Smooth muscle cell (in vitro differentiated cells): ENCODE data around the gene OBSL1. TPM values are rescaled to one million over a fixed set of nuclear protein-coding genes. Genes with fewer than 3 reads are reported as not detected.

Experiments
- DNase-seq: peaks from one replicate; lab custom pipeline; 2025; ENCODE audit not compliant: unreplicated experiment; lab: John Stamatoyannopoulos, UW
- H2AFZ ChIP-seq: fragments of 200-600 bp; sonication (generic); 2 replicates; pipeline ENCODE4 v1.6.0; 2016; ENCODE audit warnings: antibody characterized with exemption, low read depth, mild to moderate bottlenecking
- H3F3A ChIP-seq: fragments of 200-600 bp; sonication (generic); 2 replicates; pipeline ENCODE4 v1.6.0; 2017; ENCODE audit warnings: antibody characterized with exemption, low read depth
- H3K27ac ChIP-seq: fragments of 200-600 bp; sonication (generic); 2 replicates; pipeline ENCODE4 v1.5.1; 2016; ENCODE audit warnings: low read depth, mild to moderate bottlenecking
- H3K27me3 ChIP-seq: fragments of 200-600 bp; sonication (generic); 2 replicates; pipeline ENCODE4 v1.6.1; 2016; ENCODE audit warnings: low read depth, mild to moderate bottlenecking
- H3K36me3 ChIP-seq: fragments of 200-600 bp; sonication (generic); 2 replicates; pipeline ENCODE4 v1.5.1; 2016; ENCODE audit warnings: low read depth
- H3K4me1 ChIP-seq: fragments of 200-600 bp; sonication (generic); 2 replicates; pipeline ENCODE4 v1.5.1; 2016; ENCODE audit warnings: low read depth
- H3K4me2 ChIP-seq: fragments of 200-600 bp; sonication (generic); 2 replicates; pipeline ENCODE4 v1.6.0; 2016; ENCODE audit warnings: mild to moderate bottlenecking
- H3K4me3 ChIP-seq: fragments of 200-600 bp; sonication (generic); 2 replicates; pipeline ENCODE4 v1.5.1; 2016; ENCODE audit warnings: mild to moderate bottlenecking
- H3K79me2 ChIP-seq: fragments of 200-600 bp; sonication (generic); 2 replicates; pipeline ENCODE4 v1.6.0; 2016; ENCODE audit warnings: low read depth, mild to moderate bottlenecking
- H3K9ac ChIP-seq: fragments of 200-600 bp; sonication (generic); 2 replicates; pipeline ENCODE4 v1.6.0; 2016; ENCODE audit warnings: low read depth
- H3K9me3 ChIP-seq: fragments of 200-600 bp; sonication (generic); replicated peaks from 2 replicates; pipeline ENCODE4 v1.5.1; 2016; ENCODE audit warnings: low read depth
- H4K20me1 ChIP-seq: fragments of 200-600 bp; sonication (generic); 2 replicates; pipeline ENCODE4 v1.6.0; 2016; ENCODE audit warnings: low read depth
- CTCF ChIP-seq: fragments of 200-600 bp; sonication (generic); IDR thresholded peaks from 2 replicates; pipeline ENCODE4 v1.5.1; 2017; ENCODE audit warnings: borderline replicate concordance, mild to moderate bottlenecking, antibody characterized with exemption; ENCODE audit not compliant: insufficient read depth, poor library complexity, severe bottlenecking
- WGBS: methylation state at CpG from one replicate; pipeline ENCODE4 v1.1.7; 2016; ENCODE audit warnings: low lambda C conversion rate; 5-methylcytosine and 5-hydroxymethylcytosine counted together
- polyA plus RNA-seq: library from polyadenylated mRNA; unstranded; fragments of >200 nt; fragmentation: Nextera tagmentation; extraction: Ambion mirVana; gene quantifications from 2 replicates; pipeline ENCODE4 v1.2.1, GENCODE V29; 2016
- total RNA-seq: library from RNA; depleted of rRNA; stranded (reverse); fragments of >200 nt; gene quantifications from 2 replicates; pipeline ENCODE4 v1.2.3, GENCODE V29; 2014

Gene OBSL1
- total and polyA plus RNA-seq, 2 experiments from 2014 or later: 51.1 to 71.9 TPM

- Histone ChIP-seq H3K4me2 (peak overlapping the region; percentile 93), H2AFZ (no peak overlapping the region), H3K4me3 (no peak overlapping the region), H4K20me1 (peaks cover 5% of the 10 kb centered on the region), H3K9me3 (no peaks in the 10 kb centered on the region), H3K79me2 (no peaks in the 10 kb centered on the region), H3K4me1 (peaks cover 29% of the 10 kb centered on the region), H3K9ac (no peak overlapping the region), H3K27ac (no peak overlapping the region), H3F3A (no peaks in the 10 kb centered on the region), H3K36me3 (no peaks in the 10 kb centered on the region), H3K27me3 (peaks cover 5% of the 10 kb centered on the region)
- TF ChIP-seq CTCF: no peak
- WGBS: 63% methylated on average over 6 of the region's 8 CpGs
- DNase-seq: no peak
Observed at GRCh38 chr2:219520079-219520478, 51.3 kb downstream of the OBSL1 start.

DNA sequence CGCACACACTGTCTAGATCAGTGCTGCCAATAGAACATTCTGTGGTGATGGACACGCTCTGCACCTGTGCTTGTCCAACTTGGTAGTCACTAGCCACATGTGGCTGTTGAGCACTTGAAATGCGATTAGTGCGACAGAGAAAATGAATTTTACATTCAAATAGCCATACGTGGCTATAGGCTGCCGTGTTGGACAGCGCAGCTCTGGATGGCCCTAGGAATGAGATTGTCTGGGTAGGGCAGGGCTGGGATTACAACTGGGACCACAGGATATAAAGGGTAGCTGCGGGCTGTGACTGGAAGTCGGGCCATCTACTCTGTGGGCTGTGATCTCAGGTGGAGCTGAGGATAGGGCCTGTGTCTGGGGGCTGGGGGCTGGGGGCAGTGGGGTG, 51.8 kb downstream of the OBSL1 start:
- Histone ChIP-seq H3K27me3 (peaks cover 10% of the 10 kb centered on the region), H3K9ac (no peak overlapping the region), H2AFZ (no peak overlapping the region), H3K27ac (no peak overlapping the region), H3K79me2 (no peaks in the 10 kb centered on the region), H3K4me1 (peaks cover 29% of the 10 kb centered on the region), H3K9me3 (no peaks in the 10 kb centered on the region), H3K36me3 (no peaks in the 10 kb centered on the region), H3K4me3 (no peak overlapping the region), H4K20me1 (peaks cover 5% of the 10 kb centered on the region), H3K4me2 (no peak overlapping the region), H3F3A (no peaks in the 10 kb centered on the region)
- WGBS: 94% methylated on average over 9 of the region's 9 CpGs
- DNase-seq: no peak
- no peak for TF ChIP-seq CTCF

DNA sequence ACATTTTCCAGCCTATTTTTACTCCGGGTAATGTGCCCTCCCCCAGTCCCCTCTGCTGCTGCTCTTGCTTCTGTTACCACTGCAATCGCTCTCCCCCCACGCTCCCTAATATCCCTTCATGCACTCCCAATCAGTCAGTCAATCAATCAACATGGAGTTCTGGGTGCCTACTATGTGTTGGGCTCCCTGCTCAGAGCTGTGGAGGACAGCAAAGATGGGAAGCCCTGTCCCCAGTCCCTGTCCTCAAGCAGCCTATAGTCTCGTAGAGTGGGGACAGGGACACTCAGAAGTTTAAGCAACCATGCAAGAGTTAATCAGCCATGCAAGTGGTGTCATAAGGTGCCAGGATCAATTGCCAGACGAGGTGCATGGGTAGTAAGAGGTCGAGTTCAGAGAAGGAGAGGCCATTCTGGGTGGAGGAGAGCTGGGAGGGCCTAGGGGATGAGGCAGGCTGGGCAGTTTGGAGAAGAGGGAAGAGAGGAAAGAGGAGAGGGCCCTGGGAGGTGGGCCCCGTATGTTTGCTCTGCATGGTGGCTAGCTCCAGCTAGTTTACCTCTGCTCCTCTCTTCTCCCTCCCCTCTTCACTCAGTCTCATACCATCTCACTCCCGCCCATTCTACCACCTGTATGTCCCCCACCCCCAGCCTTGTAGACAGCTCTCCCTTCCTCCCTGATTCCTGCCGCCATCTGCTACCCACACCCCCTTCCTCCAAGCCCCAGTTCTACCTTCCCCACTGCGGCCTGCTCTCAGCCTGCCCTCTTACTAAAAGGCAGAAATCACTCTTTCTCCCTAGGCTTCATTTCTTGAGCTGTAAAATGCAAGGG, 53.2 kb downstream of the OBSL1 start:
- peaks cover 5% of the 10 kb centered on the region for H4K20me1 ChIP-seq
- H3K4me2 ChIP-seq: no peak overlapping the region
- no peak overlapping the region for H3K4me3 ChIP-seq
- H3F3A ChIP-seq: no peaks in the 10 kb centered on the region
- no peaks in the 10 kb centered on the region for H3K79me2 ChIP-seq
- TF ChIP-seq CTCF: no peak
- no peak overlapping the region for H2AFZ ChIP-seq
- no peak for DNase-seq
- no peak overlapping the region for H3K27ac ChIP-seq
- H3K27me3 ChIP-seq: peaks cover 10% of the 10 kb centered on the region
- no peaks in the 10 kb centered on the region for H3K9me3 ChIP-seq
- no peak overlapping the region for H3K9ac ChIP-seq
- WGBS: 64% methylated on average over 8 of the region's 10 CpGs
- peaks cover 37% of the 10 kb centered on the region for H3K4me1 ChIP-seq
- H3K36me3 ChIP-seq: no peaks in the 10 kb centered on the region

- DNase-seq: no peak
- Histone ChIP-seq H2AFZ (no peak overlapping the region), H3K36me3 (no peaks in the 10 kb centered on the region), H4K20me1 (peaks cover 4% of the 10 kb centered on the region), H3K9me3 (no peaks in the 10 kb centered on the region), H3K4me2 (no peak overlapping the region), H3K27me3 (peaks cover 20% of the 10 kb centered on the region), H3K27ac (no peak overlapping the region), H3K4me3 (no peak overlapping the region), H3K79me2 (no peaks in the 10 kb centered on the region), H3F3A (no peaks in the 10 kb centered on the region), H3K9ac (no peak overlapping the region), H3K4me1 (peaks cover 39% of the 10 kb centered on the region)
- TF ChIP-seq CTCF: no peak
- WGBS: 88% methylated on average over 4 of the region's 7 CpGs
Observed at GRCh38 chr2:219516888-219517287, 54.5 kb downstream of the OBSL1 start.
